Upper lobe of left lung (tissue), 4 donors: Measurements from ENCODE around the gene PCARE.

Experiments
- CTCF ChIP-seq, 6 experiments: fragments of 450-650 bp in 4 of 6; fragments of 200-600 bp in 2 of 6; sonication (generic) in 2 of 6; IDR thresholded peaks; one replicate each; pipeline ENCODE4 v1.5.1; 2016 to 2019; ENCODE audit warnings: antibody characterized with exemption in 6 of 6
- EP300 ChIP-seq, 4 donors: sonication (generic); formaldehyde crosslinking; IDR thresholded peaks; one replicate each; pipeline ENCODE4 v1.5.1; 2017; ENCODE audit warnings: antibody characterized with exemption in 4 of 4, control low read depth in 2 of 4
- POLR2AphosphoS5 ChIP-seq, 2 donors: sonication (generic); formaldehyde crosslinking; IDR thresholded peaks; one replicate each; pipeline ENCODE4 v1.5.1; 2017; ENCODE audit warnings: antibody characterized with exemption in 2 of 2

- TF ChIP-seq CTCF (IDR thresholded peaks at IDR 0.05) (no peak), POLR2AphosphoS5 (IDR thresholded peaks at IDR 0.05) (no peak), EP300 (IDR thresholded peaks at IDR 0.05) (no peak)
These were observed 61.1 kb downstream of the PCARE start for GRCh38 chr2:29013057-29013780.
